Heart left ventricle (tissue), 16 donors: ENCODE data around the gene ERBIN. TPM values are rescaled to one million over a fixed set of nuclear protein-coding genes. Genes with fewer than 3 reads are reported as not detected.

Experiments used
- ATAC-seq, 4 donors: fragments of 200-7000 bp; cut with Tn5 transposase; one replicate each; pipeline ENCODE4 v1.9.1; 2020 to 2022; ENCODE audit warnings: moderate library complexity in 4 of 4, mild to moderate bottlenecking in 3 of 4, moderate number of reproducible peaks in 1 of 4
- DNase-seq, 5 donors: peaks; one replicate each; pipeline ENCODE4 v3.0.0-alpha.2; 2020
- H3K27ac ChIP-seq, 12 donors: fragments of 200-600 bp; sonication (generic) in 4 of 12; one replicate each; pipeline versions ENCODE4 v1.5.0 to v1.8.0; 2016 to 2022; ENCODE audit warnings: mild to moderate bottlenecking in 2 of 12
- H3K27me3 ChIP-seq, 9 donors: fragments of 200-600 bp; sonication (generic) in 2 of 9; one replicate each; pipeline versions ENCODE4 v1.5.1 to v1.8.0; 2016 to 2022; ENCODE audit warnings: mild to moderate bottlenecking in 3 of 9
- H3K36me3 ChIP-seq, 9 donors: fragments of 200-600 bp; sonication (generic) in 2 of 9; one replicate each; pipeline versions ENCODE4 v1.5.0 to v1.8.0; 2018 to 2022; ENCODE audit warnings: mild to moderate bottlenecking in 2 of 9
- H3K4me1 ChIP-seq, 12 donors: fragments of 200-600 bp; sonication (generic) in 4 of 12; one replicate each; pipeline versions ENCODE4 v1.5.0 to v1.8.0; 2016 to 2022; ENCODE audit warnings: mild to moderate bottlenecking in 3 of 12
- H3K4me3 ChIP-seq, 12 donors: fragments of 200-600 bp; sonication (generic) in 4 of 12; one replicate each; pipeline versions ENCODE4 v1.5.0 to v1.8.0; 2017 to 2022; ENCODE audit warnings: mild to moderate bottlenecking in 9 of 12, moderate library complexity in 4 of 12
- H3K9me3 ChIP-seq, 12 donors: fragments of 200-600 bp; sonication (generic) in 4 of 12; one replicate each; pipeline versions ENCODE4 v1.5.0 to v1.8.0; 2016 to 2022; ENCODE audit warnings: mild to moderate bottlenecking in 1 of 12
- POLR2A ChIP-seq, 2 donors: fragments of 450-650 bp; IDR thresholded peaks; one replicate each; pipeline ENCODE4 v1.6.1; 2017; ENCODE audit warnings: antibody characterized with exemption in 2 of 2, mild to moderate bottlenecking in 2 of 2, moderate library complexity in 2 of 2
- WGBS, 4 donors: extraction: QIAGEN DNeasy Blood & Tissue Kit in 2 of 4; methylation state at CpG; one replicate each; pipeline versions ENCODE4 v1.1.5 to v1.1.7; 2013 to 2018; 5-methylcytosine and 5-hydroxymethylcytosine counted together
- intact Hi-C, 10 donors: fragments of 100-400 bp; cut with DNase I; formaldehyde crosslinking; loops; one replicate each; pipeline versions ENCODE4 v1.11.1 to v1.14.2; 2022
- polyA plus RNA-seq, 2 donors: library from polyadenylated mRNA; stranded (reverse); fragments of 200-250 nt; gene quantifications; one replicate each; pipeline ENCODE4 v1.2.3, GENCODE V29; 2013
- total RNA-seq, 9 donors: library from RNA; depleted of rRNA in 2 of 9; stranded (reverse); fragments of >200 nt in 2 of 9; fragmentation: NEBNext Ultra II Directional in 3 of 9; extraction: Animal tissue kit (Norgen Biotek cat#: 25700) in 3 of 9; gene quantifications; one replicate each; pipeline versions ENCODE4 v1.1.0 to v1.2.4, GENCODE V29; 2016 to 2023
- TF ChIP-seq, protein P1 (sequence below), 12 donors: fragments of 200-600 bp; sonication (generic) in 4 of 12; IDR thresholded peaks; one replicate each; pipeline versions ENCODE4 v1.5.0 to v1.8.0; 2018 to 2022; ENCODE audit warnings: antibody characterized with exemption in 12 of 12, mild to moderate bottlenecking in 5 of 12
- donor health status: ischemic (EF 13 %, LVEDD 7.1; RV severe dilation, severe dysfunction).
- donor health status: healthy with polysubstance abuse.
- donor health status: DM: no; HTN: yes; CAD: no.
- donor health status: DM: no; HTN: no; CAD: no.
- donor health status: ischemic (EF 25% LVEDD 6.9; RV normal size, moderate dysfunction).
- donor health status: ischemic (EF 25% LVEDD 5.7; RV mildly dilated, moderate dysfunction).
- donor health status: healthy.
- donor health status: DM: yes; HTN: yes; CAD: no.
- donor health status: ischemic (EF 35%, LVEDD 5.7; RV mildly dilated, moderate dysfunction).
- donor health status: nonischemic (EF 11% LVEDD 7.7; RV severe dilation, severe dysfunction).
- donor health status: DM: yes; HTN: yes; CAD: no.
- donor health status: PGD.
- donor health status: ischemic (EF 29% LVEDD 5.4; RV normal size, mild dysfunction).
- donor health status: nonischemic (EF 23%, LVEDD 6.1; RV moderate dilation, normal function).

The ERBIN gene
- total and polyA plus RNA-seq, 11 donors, result 6.7 to 59.1 (median 37.5) TPM

DNA sequence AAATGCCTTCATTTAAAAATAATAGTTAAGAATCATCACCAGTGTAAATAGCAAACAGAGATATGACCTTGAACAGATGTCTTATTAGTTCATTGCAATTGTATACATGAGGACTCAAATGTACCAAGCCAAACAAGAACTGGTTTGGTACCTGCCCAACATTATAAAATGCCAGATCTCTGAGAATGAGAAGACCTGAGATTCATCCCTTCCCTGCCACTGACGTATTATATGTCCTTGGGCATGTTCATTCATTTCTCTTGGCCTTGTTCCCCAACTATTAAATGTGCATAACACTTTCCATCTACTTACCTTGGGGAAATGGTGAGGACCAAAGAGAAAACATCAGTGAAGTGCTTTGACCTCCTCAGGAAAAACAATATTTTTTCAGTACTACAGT is 33.6 kb upstream of the ERBIN start:
- 46 to 61% (median 52%) methylated on average over 1 of the region's 1 CpG for WGBS, 4 donors
- intact Hi-C loops, result no loop called here
- H3K4me3 ChIP-seq, result no peak overlapping the region
- ATAC-seq (no peak), DNase-seq (no peak)
- H3K9me3 ChIP-seq, result no peaks in the 10 kb centered on the region
- no peaks in the 10 kb centered on the region for H3K27me3 ChIP-seq
- TF ChIP-seq, protein P1, sequence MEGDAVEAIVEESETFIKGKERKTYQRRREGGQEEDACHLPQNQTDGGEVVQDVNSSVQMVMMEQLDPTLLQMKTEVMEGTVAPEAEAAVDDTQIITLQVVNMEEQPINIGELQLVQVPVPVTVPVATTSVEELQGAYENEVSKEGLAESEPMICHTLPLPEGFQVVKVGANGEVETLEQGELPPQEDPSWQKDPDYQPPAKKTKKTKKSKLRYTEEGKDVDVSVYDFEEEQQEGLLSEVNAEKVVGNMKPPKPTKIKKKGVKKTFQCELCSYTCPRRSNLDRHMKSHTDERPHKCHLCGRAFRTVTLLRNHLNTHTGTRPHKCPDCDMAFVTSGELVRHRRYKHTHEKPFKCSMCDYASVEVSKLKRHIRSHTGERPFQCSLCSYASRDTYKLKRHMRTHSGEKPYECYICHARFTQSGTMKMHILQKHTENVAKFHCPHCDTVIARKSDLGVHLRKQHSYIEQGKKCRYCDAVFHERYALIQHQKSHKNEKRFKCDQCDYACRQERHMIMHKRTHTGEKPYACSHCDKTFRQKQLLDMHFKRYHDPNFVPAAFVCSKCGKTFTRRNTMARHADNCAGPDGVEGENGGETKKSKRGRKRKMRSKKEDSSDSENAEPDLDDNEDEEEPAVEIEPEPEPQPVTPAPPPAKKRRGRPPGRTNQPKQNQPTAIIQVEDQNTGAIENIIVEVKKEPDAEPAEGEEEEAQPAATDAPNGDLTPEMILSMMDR (IDR thresholded peaks at IDR 0.05), result no peak
- TF ChIP-seq POLR2A (IDR thresholded peaks at IDR 0.05), result no peak
- no peak overlapping the region for H3K27ac ChIP-seq
- H3K36me3 ChIP-seq, result no peaks in the 10 kb centered on the region
- no peaks in the 10 kb centered on the region for H3K4me1 ChIP-seq

DNA sequence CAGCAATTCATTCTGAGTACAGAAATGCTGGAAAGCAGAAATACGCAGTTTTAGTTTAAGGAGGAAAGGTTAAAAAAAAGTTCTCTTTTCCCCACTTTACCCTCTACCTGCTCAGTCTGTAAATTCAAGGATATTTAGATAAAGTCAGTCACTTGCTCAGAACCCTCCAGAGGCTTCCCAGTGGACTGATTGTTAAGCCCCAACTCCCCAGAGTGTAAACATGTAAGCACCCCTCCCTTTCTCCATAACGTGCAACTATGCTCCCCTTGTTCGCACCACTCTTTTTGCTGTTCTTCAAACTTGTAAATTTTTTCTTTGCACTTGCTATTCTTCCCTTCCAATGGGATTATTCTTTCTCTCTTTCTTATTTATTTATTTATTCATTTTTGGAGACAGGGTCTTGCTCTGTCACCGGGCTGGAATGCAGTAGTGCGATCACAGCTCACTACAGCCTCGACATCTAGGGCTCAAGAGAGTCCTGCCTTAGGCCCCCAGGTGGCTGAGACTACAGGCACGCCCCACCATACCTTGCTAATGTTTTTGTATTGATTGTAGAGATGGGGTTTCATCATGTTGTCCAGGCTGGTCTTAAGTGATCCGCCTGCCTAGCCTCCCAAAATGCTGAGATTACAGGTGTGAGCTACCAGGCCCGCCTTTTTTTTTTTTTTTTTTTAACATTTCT is 32.5 kb upstream of the ERBIN start:
- WGBS, 4 donors, result 84 to 87% (median 85%) methylated on average over 9 of the region's 9 CpGs
- no peak overlapping the region for H3K4me3 ChIP-seq
- H3K27ac ChIP-seq, result no peak overlapping the region
- intact Hi-C loops, result no loop called here
- no peaks in the 10 kb centered on the region for H3K36me3 ChIP-seq
- TF ChIP-seq, protein P1 (IDR thresholded peaks at IDR 0.05), result no peak
- TF ChIP-seq POLR2A (IDR thresholded peaks at IDR 0.05), result no peak
- H3K9me3 ChIP-seq, result no peaks in the 10 kb centered on the region
- H3K4me1 ChIP-seq, result no peaks in the 10 kb centered on the region
- DNase-seq (no peak), ATAC-seq (no peak)
- H3K27me3 ChIP-seq, result no peaks in the 10 kb centered on the region

DNA sequence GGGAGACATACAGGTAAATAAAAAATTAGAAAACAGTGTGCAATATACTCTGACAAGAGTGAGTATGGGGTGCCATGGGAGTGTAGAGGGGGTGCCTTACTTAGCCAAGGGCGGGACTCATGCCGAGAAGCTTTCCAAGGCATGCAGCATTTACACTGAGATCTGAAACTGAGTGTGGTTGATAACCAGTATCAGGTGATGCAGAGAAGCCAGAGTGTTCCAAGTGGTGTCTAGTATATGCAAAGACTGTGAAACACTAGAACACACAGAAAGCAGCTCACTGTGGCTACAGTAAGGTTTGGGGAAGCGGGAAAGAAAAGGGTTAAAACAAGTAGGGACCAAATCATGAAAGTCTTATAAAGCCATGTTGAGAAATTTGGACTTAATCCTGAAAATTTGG is 30.5 kb upstream of the ERBIN start:
- intact Hi-C loops, result no loop called here
- 82 to 88% (median 84%) methylated on average over 3 of the region's 3 CpGs for WGBS, 4 donors
- DNase-seq, result no peak

DNA sequence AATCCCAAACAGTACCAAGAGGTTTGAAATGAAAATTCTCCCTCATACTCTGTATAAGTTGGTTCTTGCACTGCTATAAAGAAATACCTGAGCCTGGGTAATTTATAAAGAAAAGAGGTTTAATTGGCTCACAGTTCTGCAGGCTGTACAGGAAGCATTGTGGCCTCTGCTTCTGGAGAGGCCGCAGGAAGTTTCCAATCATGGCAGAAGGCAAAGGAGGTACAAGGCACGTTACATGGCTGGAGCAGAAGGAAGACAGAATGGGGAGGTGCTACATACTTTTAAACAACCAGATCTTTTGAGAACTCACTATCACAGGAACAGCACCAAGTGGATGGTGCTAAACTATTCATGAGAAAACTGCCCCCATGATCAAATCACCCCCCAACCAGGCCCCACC is 25.6 kb upstream of the ERBIN start:
- DNase-seq, result no peak
- Histone ChIP-seq H3K27ac (no peak overlapping the region), H3K36me3 (no peaks in the 10 kb centered on the region), H3K4me1 (no peaks in the 10 kb centered on the region), H3K9me3 (no peaks in the 10 kb centered on the region), H3K27me3 (no peaks in the 10 kb centered on the region), H3K4me3 (no peak overlapping the region)
- TF ChIP-seq, protein P1 (IDR thresholded peaks at IDR 0.05), result no peak
- TF ChIP-seq POLR2A (IDR thresholded peaks at IDR 0.05), result no peak
- intact Hi-C loops, result no loop called here
- WGBS, 4 donors, result 76 to 93% (median 90%) methylated on average over 2 of the region's 2 CpGs
- no peak for ATAC-seq

More for the DNA sequence above, 30.5 kb upstream of the ERBIN start:
- Histone ChIP-seq H3K27ac (no peak overlapping the region), H3K4me3 (no peak overlapping the region), H3K4me1 (no peaks in the 10 kb centered on the region), H3K9me3 (no peaks in the 10 kb centered on the region), H3K27me3 (no peaks in the 10 kb centered on the region), H3K36me3 (no peaks in the 10 kb centered on the region)
- no peak for TF ChIP-seq POLR2A (IDR thresholded peaks at IDR 0.05)
- TF ChIP-seq, protein P1 (IDR thresholded peaks at IDR 0.05), result no peak
- ATAC-seq, result no peak
